DOHH2 (cell line): ENCODE results near the gene SHISA6.
"Not testable (repeated sequence)": the region's sequence is repeated elsewhere in the genome, so short reads cannot be mapped to it uniquely, and the experiment has no call there.

Experiments used
- H3F3A ChIP-seq: fragments of 200-600 bp; sonication (generic), shearing (Covaris generic); 2 replicates; pipeline ENCODE4 v1.6.0; 2016; ENCODE audit warnings: antibody characterized with exemption, mild to moderate bottlenecking; ENCODE audit not compliant: control insufficient read depth, insufficient read depth
- H3K27ac ChIP-seq: fragments of 200-600 bp; sonication (generic); 2 replicates; pipeline ENCODE4 v1.5.1; 2014; ENCODE audit warnings: low read depth, mild to moderate bottlenecking, low read length, moderate library complexity
- H3K27me3 ChIP-seq: fragments of 200-600 bp; sonication (generic); 2 replicates; pipeline ENCODE4 v1.6.1; 2014; ENCODE audit warnings: mild to moderate bottlenecking, low read length, mixed read lengths; ENCODE audit not compliant: control insufficient read depth
- H3K36me3 ChIP-seq: fragments of 200-600 bp; sonication (generic); 2 replicates; pipeline ENCODE4 v1.6.1; 2014; ENCODE audit warnings: mild to moderate bottlenecking, low read length, moderate library complexity, mixed read lengths; ENCODE audit not compliant: control insufficient read depth
- H3K4me1 ChIP-seq: fragments of 200-600 bp; sonication (generic); 2 replicates; pipeline ENCODE4 v1.6.1; 2014; ENCODE audit warnings: mild to moderate bottlenecking, low read length, mixed read lengths; ENCODE audit not compliant: control insufficient read depth
- H3K4me2 ChIP-seq: fragments of 200-600 bp; sonication (generic); 2 replicates; pipeline ENCODE4 v1.6.0; 2014; ENCODE audit warnings: mild to moderate bottlenecking, low read length, moderate library complexity
- H3K4me3 ChIP-seq: fragments of 200-600 bp; sonication (generic); 2 replicates; pipeline ENCODE4 v1.5.1; 2014; ENCODE audit warnings: mild to moderate bottlenecking, low read length, mixed read lengths
- H3K79me2 ChIP-seq: fragments of 200-600 bp; sonication (generic); 2 replicates; pipeline ENCODE4 v1.6.1; 2014; ENCODE audit warnings: mild to moderate bottlenecking, low read length, mixed read lengths; ENCODE audit not compliant: control insufficient read depth
- H3K9me2 ChIP-seq: fragments of 200-600 bp; sonication (generic); replicated peaks from 2 replicates; pipeline ENCODE4 v1.6.1; 2014; ENCODE audit warnings: mild to moderate bottlenecking, low read length, mixed read lengths; ENCODE audit not compliant: control insufficient read depth
- H3K9me3 ChIP-seq: fragments of 200-600 bp; sonication (generic); 2 replicates; pipeline ENCODE4 v1.6.1; 2014; ENCODE audit warnings: antibody characterized with exemption, low read length, mixed read lengths; ENCODE audit not compliant: control insufficient read depth, insufficient read depth
- H4K20me1 ChIP-seq: fragments of 200-600 bp; sonication (generic); 2 replicates; pipeline ENCODE4 v1.6.0; 2014; ENCODE audit warnings: low read depth, mild to moderate bottlenecking, antibody characterized with exemption, low read length, moderate library complexity; ENCODE audit not compliant: control insufficient read depth, insufficient read depth
- CTCF ChIP-seq: fragments of 200-600 bp; sonication (generic); IDR thresholded peaks from one replicate; pipeline ENCODE4 v1.5.1; 2014; ENCODE audit warnings: antibody characterized with exemption, mild to moderate bottlenecking, low read depth, low read length; ENCODE audit not compliant: poor library complexity, severe bottlenecking
- EZH2phosphoT487 ChIP-seq: fragments of 200-600 bp; sonication (generic); IDR thresholded peaks from 2 replicates; pipeline ENCODE4 v1.6.1; 2017; ENCODE audit warnings: borderline replicate concordance, mild to moderate bottlenecking, antibody characterized with exemption, low read length, moderate library complexity, mixed read lengths

The SHISA6 gene

GRCh38 chr17:11300738-11301137, 59.7 kb downstream of the SHISA6 start:
- no peaks in the 10 kb centered on the region for H3K9me2 ChIP-seq
- no peak overlapping the region for H3K4me3 ChIP-seq
- H3K9me3 ChIP-seq, result peaks cover 3% of the 10 kb centered on the region; the same call in 1 of the 2 replicates
- no peaks in the 10 kb centered on the region for H3K79me2 ChIP-seq
- H3K36me3 ChIP-seq, result no peaks in the 10 kb centered on the region
- H3K27ac ChIP-seq, result no peak overlapping the region
- no peaks in the 10 kb centered on the region for H4K20me1 ChIP-seq
- TF ChIP-seq EZH2phosphoT487, result no peak
- no peak for TF ChIP-seq CTCF
- H3K27me3 ChIP-seq, result no peaks in the 10 kb centered on the region
- H3K4me1 ChIP-seq, result no peaks in the 10 kb centered on the region
- no peak overlapping the region for H3K4me2 ChIP-seq
- no peaks in the 10 kb centered on the region for H3F3A ChIP-seq

- H3F3A ChIP-seq, H3K36me3 ChIP-seq, H3K27ac ChIP-seq, H4K20me1 ChIP-seq, H3K4me2 ChIP-seq, H3K79me2 ChIP-seq, H3K27me3 ChIP-seq, H3K9me3 ChIP-seq, H3K4me3 ChIP-seq, H3K4me1 ChIP-seq, H3K9me2 ChIP-seq: not testable (repeated sequence)
Measured at GRCh38 chr17:11301874-11302273, 60.9 kb downstream of the SHISA6 start.

- Histone ChIP-seq H3K4me2 (no peak overlapping the region), H3K27me3 (no peaks in the 10 kb centered on the region), H3K4me1 (no peaks in the 10 kb centered on the region), H3K9me3 (peaks cover 3% of the 10 kb centered on the region; the same call in 1 of the 2 replicates), H3F3A (no peaks in the 10 kb centered on the region), H3K27ac (no peak overlapping the region), H3K4me3 (no peak overlapping the region), H3K79me2 (no peaks in the 10 kb centered on the region), H3K36me3 (no peaks in the 10 kb centered on the region), H3K9me2 (no peaks in the 10 kb centered on the region), H4K20me1 (no peaks in the 10 kb centered on the region)
- TF ChIP-seq EZH2phosphoT487, result no peak
- no peak for TF ChIP-seq CTCF
Measured at GRCh38 chr17:11302401-11303186, 61.6 kb downstream of the SHISA6 start.

GRCh38 chr17:11303773-11304394, 62.9 kb downstream of the SHISA6 start:
- no peak overlapping the region for H3K27ac ChIP-seq
- TF ChIP-seq CTCF, result no peak
- no peak for TF ChIP-seq EZH2phosphoT487
- peaks cover 3% of the 10 kb centered on the region; the same call in 1 of the 2 replicates for H3K9me3 ChIP-seq
- H3K4me3 ChIP-seq, result no peak overlapping the region
- no peaks in the 10 kb centered on the region for H4K20me1 ChIP-seq
- H3K27me3 ChIP-seq, result no peaks in the 10 kb centered on the region
- H3K9me2 ChIP-seq, result no peaks in the 10 kb centered on the region
- H3K79me2 ChIP-seq, result no peaks in the 10 kb centered on the region
- no peak overlapping the region for H3K4me2 ChIP-seq
- no peaks in the 10 kb centered on the region for H3F3A ChIP-seq
- no peaks in the 10 kb centered on the region for H3K36me3 ChIP-seq
- no peaks in the 10 kb centered on the region for H3K4me1 ChIP-seq
